ENCODE results near the gene RCSD1.

RCSD1 gene

GRCh38 chr1:167648252-167648849, 18.3 kb downstream of the RCSD1 start:
- H3K4me3 ChIP-seq (ENCODE audit: low read length), result no peak overlapping the region
- no peak for TF ChIP-seq CTCF (conservative IDR thresholded peaks at IDR 0.05; ENCODE audit: low read depth, low read length)
- DNase-seq (ENCODE audit: low read depth), result no peak

- no peak for DNase-seq (ENCODE audit: low read depth)
- no peak for TF ChIP-seq CTCF (conservative IDR thresholded peaks at IDR 0.05; ENCODE audit: low read depth, low read length)
- H3K4me3 ChIP-seq (ENCODE audit: low read length), result no peak overlapping the region
Measured at GRCh38 chr1:167648978-167649744, 19.1 kb downstream of the RCSD1 start.

- no peak for DNase-seq (ENCODE audit: low read depth)
- no peak overlapping the region for H3K4me3 ChIP-seq (ENCODE audit: low read length)
- no peak for TF ChIP-seq CTCF (conservative IDR thresholded peaks at IDR 0.05; ENCODE audit: low read depth, low read length)
Measured at GRCh38 chr1:167650269-167651160, 20.5 kb downstream of the RCSD1 start.

- no peak overlapping the region for H3K4me3 ChIP-seq (ENCODE audit: low read length)
- DNase-seq (ENCODE audit: low read depth), result no peak
- no peak for TF ChIP-seq CTCF (conservative IDR thresholded peaks at IDR 0.05; ENCODE audit: low read depth, low read length)
Measured at GRCh38 chr1:167651161-167651693, 21.2 kb downstream of the RCSD1 start.

- no peak for TF ChIP-seq CTCF (conservative IDR thresholded peaks at IDR 0.05; ENCODE audit: low read depth, low read length)
- no peak for DNase-seq (ENCODE audit: low read depth)
- H3K4me3 ChIP-seq (ENCODE audit: low read length), result no peak overlapping the region
Measured at GRCh38 chr1:167654975-167655575, 25.0 kb downstream of the RCSD1 start.

- TF ChIP-seq CTCF (conservative IDR thresholded peaks at IDR 0.05; ENCODE audit: low read depth, low read length), result no peak
- no peak overlapping the region for H3K4me3 ChIP-seq (ENCODE audit: low read length)
- no peak for DNase-seq (ENCODE audit: low read depth)
Measured at GRCh38 chr1:167656657-167657056, 26.6 kb downstream of the RCSD1 start.
